C4-2B (cell line): ENCODE measurements around the gene KCNJ18.
"Not testable (repeated sequence)": the region's sequence is repeated elsewhere in the genome, so short reads cannot be mapped to it uniquely, and the experiment has no call there.

Experiments
- H3K27ac ChIP-seq: fragments of 450-650 bp; 2 replicates; pipeline ENCODE4 v1.5.1; 2017

Gene KCNJ18

DNA sequence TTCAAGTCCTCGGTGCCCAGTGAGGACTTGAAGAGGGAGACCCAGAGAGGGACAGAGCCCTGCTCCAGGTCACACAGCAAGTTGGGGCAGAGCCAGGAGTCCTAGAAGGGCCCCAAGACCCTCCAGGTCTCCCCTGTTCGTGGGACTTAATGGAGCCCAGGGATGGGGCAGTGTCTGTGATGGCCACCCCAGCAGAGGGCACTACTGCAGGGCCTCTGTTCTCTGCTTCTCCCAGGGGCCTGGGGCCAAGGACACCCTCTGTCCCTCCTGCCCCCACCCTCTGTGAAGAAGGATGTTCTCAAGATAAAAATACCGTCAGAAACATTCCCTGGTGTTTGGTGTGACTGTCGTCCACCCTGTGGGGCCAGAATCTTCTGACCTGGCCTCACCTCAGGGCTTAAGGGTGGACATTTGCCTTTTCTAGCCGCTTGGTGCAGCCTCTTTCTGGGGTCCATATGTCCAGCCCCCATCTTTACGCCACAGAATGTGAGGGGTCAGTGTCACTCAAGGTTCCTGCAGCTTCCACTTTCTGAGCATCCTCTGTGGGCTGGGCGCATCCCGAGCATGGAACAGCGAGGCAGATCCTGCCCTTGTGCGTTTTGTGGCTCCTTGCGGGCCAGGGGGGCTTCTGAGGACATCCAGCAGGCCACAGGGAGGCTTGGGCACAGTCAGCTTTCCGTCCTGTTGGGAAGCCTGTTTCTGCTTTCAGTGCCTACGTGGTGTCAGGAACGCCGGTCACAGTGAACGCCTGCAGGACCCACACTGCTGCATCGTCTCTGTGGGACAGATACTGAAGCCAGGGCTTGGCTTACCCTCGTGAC, at the start of gene KCNJ18:
Gene KCNJ18 (plus strand): TSS at position 641 of the 821 bp plus-strand sequence. CDS start 10,264 bp downstream, outside the sequence.
- H3K27ac ChIP-seq, result not testable (repeated sequence)

DNA sequence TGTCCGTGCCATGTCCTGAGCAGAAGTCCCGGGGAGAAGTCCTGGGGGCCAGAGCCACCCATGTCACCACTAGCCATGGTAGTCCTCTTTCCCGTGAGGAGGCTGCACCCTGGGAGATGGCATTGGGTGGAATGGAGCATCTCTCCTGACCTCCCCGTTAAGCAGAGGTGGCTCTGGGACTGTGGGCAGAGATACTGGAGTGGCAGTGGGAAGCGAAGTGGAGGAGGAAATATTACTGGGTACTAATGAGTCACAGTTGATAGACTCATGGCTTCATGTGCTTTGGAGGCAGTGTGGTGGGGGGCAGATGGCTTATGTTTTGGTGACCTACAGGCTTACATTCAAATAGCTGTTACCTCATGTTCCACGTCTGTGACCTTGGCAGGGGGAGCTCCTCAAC, 44.2 kb upstream of the KCNJ18 start:
- H3K27ac ChIP-seq, result not testable (repeated sequence)

DNA sequence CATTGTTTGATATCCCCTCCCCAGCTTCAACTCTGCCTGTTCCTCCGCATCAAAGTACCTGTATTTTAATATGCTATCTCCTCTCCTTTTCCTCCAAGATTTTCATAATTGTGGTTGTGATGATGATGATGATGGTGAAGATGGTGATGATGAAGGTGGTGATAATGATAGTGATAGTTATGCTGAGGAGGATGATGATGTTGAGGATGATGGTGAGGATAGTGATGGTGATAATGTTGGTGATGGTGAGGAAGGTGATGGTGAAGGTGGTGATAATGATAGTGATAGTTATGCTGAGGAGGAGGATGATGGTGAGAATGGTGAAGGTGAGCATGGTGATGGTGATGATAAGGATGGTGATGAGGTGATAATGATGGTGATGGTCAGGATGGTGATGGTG, 42.3 kb upstream of the KCNJ18 start:
- not testable (repeated sequence) for H3K27ac ChIP-seq

DNA sequence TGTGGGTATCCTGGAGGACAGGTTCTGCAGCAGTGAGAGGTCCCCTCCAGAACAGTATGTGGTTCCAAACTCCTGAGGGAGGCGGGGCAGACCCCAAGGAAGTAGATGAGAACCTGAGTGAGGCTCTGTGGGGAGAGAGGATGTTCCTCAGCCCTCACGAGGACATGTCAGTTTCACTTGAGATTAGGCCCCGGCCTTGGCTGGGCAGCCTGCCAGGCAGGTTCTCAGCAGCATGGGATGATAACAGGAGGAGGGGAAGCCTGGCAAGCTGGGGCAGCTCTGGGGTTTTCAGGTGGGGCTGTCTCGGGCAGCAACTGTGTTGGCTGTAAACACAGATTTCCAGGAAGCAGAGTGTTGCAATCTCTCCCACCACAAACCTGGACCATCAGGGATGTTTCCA, 40.3 kb upstream of the KCNJ18 start:
- not testable (repeated sequence) for H3K27ac ChIP-seq

DNA sequence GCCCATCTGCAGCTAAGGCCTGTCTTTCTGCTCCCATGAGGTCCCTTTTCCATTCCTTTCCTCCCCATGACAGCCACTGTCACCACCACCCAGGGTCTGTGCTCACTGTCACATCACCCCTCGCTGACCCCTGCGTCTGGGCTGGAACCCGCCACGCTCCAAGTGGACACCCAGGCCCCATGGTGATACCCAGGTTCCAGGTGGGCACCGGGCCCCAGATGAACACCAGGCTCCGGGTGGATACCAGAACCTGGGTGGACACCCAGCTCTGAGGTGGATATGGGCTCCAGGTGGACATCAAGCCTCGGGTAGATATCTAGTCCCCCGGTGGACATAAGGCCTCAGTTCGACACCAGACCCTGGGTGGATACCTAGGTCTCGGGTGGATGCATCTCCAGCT, 39.1 kb upstream of the KCNJ18 start:
- not testable (repeated sequence) for H3K27ac ChIP-seq

DNA sequence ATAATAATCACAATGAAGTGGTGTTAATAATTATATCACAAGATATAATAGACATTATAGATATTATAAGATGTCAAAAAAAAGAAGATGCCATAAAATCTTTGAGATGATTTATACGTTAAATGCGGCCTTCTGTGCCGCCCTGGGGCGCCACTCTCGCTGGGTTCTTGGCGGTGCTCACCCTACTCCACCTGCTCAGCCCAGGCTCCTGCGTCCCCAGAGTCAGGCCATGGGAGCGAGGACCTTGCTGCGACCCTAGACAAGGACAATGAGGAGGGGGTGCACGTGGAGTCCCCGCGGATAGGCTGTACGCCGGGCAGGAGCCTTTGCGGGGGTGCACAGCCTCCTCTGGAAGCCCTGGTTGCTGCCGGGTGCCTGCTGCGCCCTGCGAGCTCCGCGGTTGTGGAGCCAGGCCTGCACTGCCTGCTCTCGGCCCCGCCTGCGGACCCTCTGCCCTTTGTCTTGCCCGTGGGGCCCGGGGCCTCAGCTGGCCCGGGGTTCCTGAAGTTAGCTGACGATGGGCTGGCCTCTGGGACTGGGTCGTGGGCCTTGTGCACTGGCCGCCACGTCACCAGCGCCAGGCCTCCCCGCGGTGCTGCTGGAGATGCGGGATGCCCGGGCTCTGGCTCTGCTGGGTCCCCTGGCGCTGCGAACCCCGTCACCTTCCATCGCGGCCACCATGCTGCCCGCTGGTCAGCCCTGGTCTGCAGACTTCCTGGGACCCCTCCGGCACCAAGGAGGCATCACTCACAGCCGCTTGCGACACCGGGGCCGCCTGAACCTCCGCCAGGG, 35.6 kb upstream of the KCNJ18 start:
- H3K27ac ChIP-seq, result not testable (repeated sequence)

DNA sequence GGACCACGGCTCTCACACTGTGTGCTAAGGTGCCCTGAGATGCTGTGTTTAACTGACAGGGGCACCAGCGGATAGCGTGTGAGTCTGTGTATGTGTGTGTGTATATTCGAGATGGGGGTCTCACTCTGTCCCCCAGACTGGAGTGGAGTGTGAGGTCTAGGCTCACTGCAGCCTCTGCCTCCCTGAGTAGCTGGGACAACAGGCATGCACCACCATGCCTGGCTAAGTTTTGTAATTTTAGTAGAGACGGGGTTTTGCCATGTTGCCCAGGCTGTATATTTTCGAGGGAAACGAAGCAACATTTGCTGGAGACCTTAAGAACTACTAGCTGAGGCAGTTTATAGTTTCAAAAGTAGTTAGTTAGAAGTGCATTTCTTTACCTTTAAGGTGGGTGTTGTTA, 32.7 kb upstream of the KCNJ18 start:
- H3K27ac ChIP-seq, result not testable (repeated sequence)

DNA sequence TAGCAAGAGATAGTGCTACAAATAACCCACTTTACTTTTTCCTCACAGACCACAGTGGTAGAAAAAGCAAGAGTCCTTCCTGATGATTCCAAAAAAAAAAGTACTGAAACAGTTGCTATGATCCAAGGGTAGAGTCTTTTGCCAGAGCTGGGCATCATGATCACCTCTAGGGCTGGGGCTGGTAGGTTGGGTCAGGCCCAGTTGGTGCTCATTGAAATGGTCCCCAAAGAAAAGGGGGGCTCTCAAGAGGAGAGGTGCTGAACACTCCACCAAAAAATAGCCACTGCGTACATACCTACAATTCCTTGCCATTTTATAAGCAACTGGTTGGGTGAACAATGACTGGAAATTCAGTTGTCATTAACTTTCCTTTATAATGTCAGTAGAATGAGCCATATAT, 30.9 kb upstream of the KCNJ18 start:
- not testable (repeated sequence) for H3K27ac ChIP-seq

DNA sequence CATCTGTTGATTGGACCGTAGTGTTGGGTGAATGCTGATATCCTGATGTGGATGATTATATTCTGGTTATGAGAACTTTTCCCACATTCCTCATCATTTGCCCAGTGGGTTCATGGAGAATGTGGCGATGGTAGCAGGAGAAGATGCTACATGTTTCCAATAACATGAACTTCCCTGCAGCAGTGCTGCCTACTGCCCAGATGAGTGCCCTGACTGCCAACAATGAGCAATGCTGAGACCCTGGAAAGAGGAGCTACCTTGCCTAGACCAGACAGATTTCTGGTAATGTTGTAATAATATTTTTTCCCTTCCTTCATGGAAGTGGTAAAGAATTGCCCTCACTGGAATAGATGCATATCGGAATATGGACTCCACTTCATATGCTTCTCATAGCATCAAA, 29.2 kb upstream of the KCNJ18 start:
- not testable (repeated sequence) for H3K27ac ChIP-seq

DNA sequence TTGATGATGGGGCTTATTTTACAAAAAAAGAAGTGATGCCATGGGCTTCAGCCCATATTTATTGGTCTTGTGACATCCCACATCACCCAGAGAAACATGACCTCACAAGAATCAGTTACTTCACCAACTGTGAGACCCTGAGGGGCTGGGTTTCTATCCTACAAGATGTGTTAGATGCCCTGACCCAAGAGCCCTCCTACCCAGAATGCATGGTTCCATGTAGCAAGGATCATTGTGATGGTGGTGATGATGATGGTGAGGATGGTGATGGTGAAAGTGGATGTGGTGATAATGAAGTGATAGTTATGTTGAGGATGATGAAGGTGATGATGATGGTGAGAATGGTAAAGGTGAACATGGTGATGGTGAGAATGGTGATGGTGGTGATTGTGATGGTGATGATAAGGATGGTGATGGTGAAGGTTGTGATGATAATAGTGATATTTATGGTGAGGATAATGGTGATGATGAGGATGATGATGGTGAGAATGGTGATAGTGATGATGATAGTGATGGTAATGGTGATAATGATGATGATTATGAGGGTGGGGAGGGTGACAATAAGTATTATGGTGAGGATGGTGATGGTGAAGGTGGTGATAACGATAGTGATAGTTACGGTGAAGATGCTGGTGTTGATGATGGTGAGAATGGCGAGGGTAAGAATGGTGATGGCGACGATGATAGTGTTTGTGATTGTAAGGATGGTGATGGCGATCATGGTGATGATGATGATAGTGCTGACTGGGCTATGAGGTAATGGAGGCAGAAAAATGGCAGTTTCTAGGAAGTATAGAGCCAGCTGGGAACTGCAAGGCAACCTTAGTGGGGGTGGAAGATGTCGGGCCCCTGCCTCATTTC, 28.5 kb upstream of the KCNJ18 start:
- not testable (repeated sequence) for H3K27ac ChIP-seq

DNA sequence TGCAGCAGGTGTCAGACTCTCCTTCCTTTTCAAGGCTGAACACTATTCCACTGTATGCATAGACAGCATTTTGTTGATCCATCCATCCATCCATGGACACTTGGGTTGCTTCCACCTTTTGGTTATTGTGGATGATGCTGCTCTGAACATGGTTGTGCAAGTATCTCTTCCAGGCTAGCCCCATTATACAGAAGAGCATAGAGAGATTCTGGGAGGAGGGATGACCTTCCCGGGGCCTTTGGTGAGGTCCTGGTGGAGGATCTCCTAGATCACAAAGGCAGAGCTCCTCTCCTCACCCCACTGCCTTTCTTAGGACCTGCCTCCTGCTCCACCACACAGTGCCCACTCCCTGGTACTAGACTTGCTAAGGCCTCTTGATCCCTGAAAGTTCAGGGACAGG, 27.2 kb upstream of the KCNJ18 start:
- not testable (repeated sequence) for H3K27ac ChIP-seq

DNA sequence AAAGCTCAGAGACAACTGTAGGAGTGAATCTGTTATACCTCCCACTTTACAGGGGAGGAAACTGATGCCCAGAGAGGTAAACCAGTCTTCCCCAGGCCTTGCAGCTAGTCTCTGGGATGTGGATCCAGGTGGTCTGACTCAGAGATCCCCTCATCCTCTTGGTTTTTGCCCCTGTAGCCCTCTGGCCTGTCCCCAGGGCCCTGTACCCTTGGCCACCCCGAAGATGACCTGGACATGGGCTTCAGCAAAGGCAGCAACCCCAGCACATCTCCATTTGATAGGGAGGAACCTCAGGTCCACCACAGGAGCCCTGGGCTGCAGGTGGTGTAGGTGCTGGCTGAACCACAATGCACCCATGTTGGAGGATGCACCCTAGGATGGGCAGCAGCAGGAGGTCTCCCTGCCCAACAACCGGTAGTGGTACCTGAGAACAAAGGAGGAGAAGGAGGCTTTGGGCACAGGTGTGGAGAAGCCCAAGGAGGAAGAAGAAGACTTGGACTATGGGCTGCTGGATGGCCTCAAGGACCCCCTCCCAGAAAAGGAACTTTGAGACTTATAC, 26.3 kb upstream of the KCNJ18 start:
- not testable (repeated sequence) for H3K27ac ChIP-seq

DNA sequence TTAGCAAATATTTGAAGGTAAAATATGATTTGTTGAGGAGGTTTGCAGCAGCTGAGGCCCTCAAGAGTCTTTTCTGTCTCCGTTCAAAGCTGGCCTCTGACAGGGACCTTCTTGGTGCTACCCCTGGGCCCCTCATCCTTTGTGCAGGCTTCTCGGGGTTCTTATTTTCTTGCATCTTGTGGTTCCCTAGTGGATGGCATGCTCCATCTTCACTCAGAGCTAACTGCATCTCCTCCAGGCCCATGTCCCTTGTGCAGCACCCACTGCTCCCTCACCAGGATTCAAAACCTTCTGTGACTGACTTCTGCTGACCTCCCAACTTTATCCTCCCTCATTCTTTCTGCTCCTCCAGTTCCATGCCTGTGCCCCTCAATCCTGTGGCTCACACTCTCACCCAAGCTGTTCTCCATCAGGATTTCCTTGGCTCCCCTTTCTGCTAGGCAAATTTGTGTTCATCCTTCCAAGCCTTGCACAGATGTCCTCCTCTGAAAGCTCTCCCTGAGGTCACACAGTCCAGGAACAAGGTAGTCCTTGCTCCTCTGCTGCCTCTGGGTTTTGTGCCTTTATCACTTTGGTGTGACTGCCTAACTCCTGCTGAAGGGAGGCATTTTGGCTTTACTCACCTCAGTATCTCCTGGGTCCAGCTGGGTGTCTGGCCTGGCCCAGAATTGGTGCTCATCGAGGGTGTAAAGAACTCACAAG, 25.5 kb upstream of the KCNJ18 start:
- not testable (repeated sequence) for H3K27ac ChIP-seq

DNA sequence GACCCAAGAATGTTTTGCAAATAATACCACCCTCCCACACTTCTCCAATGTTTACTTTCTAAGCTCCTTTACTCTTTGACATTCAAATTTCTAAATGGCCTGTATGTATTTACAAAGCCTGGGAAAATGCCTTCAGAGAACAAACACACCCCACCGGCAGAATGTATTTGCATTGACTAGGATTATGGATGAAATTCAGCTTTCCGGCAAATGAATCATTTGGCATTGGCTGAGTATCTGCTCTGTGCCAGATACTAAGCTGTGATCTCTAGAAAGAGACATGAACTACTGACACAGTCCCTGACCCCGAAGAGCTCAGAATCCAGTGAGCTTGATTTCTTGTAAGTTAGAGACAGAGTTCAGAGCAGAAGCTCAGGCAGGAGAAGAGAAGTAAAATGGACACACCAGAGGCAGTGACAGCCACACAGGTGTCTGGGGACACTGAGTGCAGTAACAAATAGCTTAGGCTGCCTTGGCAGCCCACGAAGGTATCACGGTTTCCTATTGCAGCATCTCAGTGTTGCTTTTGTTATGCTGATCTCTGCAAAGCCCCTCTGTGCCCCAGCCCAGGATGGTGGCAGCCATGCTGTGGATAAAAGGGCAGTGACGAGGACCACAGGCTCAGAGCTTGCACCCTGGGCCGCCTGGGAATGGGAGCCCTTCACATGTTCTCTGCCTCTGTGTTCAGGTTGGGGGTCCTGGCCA, 24.8 kb upstream of the KCNJ18 start:
- H3K27ac ChIP-seq, result not testable (repeated sequence)

DNA sequence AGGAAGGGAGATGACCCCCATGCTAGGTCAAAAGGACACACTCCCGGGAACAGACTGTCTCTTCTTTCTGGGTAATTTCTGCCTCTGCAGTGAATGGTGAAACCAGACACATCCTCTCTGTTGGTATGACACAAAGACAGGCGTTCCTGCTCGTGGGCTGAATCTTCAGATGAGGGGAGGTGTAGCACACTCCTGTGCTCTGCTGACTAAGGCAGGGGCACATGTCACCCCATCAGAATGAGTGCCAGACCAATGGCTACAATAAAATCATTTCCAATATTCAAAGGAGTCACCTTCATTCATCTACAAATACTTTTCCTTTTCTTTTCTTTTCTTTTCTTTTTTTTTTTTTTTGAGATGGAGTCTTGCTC, 24.2 kb upstream of the KCNJ18 start:
- not testable (repeated sequence) for H3K27ac ChIP-seq

DNA sequence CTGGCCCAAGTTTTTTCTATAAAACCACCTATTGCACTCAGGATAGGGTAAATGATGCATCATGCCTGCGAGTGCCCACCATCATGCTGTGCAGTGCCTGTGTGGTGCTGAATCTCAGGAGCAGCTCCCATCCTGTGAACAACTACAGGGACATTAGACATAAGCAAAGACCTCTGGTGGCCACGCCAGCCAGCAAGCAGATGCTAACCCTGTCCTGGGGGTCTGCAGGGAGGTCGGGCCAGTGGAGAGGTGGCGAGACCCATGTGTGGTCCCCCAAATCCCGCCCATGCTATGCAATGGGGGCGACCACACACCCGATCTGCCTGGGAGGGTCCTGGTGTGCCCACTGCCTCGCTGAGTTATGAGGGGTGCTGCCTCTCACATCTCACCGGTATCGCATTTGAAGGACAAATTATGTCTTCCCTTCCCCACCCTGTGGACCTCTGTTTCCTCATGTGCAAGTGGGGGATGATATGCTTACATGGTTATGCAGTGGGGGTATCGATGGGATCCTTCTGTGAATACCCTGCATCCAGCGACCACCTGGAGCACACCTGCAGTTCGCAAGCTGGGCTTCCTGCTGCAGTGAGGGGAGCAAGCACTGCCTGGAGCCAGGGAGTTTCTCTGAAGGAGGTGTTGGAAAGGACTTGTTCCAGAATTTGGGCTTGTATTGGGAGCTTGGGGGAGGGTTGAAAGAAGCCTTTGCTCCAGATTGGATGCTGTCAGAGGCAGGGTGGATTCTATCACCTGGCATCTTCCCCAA, 23.4 kb upstream of the KCNJ18 start:
- H3K27ac ChIP-seq, result not testable (repeated sequence)

DNA sequence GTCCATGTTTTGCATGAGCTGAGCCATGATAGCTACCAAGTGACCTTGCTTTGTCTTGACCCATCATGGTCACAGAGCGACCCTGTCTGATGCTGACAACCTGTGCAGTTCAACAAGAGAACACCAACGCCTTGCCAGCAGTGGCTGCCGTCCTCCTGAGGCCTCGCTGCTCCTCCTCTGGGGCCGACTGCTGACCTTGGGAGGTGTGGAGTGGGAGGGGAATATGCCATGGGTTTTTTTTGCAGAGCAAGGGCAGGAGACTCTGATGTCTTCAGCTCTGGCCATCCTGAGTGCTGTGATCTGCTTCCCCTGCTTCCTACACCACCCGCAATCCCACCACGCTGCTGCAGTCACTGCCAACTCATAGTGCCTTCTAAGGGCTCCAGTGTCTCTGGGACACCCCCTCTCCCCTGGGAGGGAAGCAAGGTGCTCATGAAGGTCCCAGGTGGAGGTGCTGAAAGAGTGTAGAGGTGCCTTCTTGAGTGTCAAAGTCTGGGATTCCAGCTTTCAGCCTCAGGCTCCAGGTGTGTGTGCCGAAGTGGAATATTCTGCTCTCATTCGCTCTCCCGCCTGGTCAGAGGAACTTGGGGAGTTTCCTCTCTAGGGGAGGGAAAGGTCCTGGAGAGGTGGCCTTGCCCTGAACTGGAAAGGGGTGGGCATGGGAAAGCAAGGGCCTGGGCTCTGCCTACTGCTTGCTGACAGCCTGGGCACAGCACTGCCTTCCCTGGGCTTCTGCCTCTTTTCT, 22.5 kb upstream of the KCNJ18 start:
- H3K27ac ChIP-seq, result not testable (repeated sequence)

DNA sequence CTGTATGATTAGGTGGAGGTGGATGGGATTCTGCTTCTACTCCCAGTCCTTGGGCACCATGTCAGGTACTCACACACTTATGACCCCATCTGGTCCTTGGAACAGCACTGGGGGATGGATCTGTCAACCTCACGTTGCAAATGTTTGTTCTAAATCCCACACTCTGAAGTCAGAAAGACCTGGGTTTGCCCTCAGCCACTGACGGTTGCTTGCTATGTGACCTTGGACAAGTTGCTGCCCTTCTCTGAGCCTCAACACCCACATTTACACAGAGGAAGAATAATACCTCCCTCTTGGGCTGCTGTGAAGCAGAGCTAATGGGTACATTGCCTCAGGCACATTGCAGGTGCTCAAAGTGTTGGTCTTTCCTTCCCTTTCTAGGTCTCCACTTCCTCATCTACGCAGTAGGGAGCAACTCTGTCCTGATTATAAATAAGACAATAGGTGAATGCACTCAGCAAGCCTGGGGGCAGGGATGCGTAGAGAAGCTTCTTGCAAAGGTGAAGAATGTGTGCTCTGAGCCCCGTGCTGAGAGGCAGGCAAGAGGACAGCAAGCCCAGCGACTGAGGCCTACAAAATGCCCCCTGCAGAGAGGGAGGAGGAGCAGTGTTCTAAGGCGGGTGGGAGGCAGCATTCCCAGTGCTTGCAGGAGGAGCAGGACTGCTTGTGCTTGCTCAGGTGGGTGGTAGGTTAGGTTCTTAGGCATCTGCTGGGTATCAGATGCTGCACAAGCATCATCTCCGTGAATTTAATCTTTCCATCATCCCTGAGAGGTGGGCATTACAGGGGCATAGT, 21.8 kb upstream of the KCNJ18 start:
- not testable (repeated sequence) for H3K27ac ChIP-seq
